ENCODE measurements around the gene POLR2E.

Gene POLR2E

GRCh38 chr19:1046836-1047695, 48.1 kb downstream of the POLR2E start:
- Histone ChIP-seq H3K27me3 (ENCODE audit: insufficient read depth, poor library complexity, severe bottlenecking) (no peaks in the 10 kb centered on the region), H3K9me3 (ENCODE audit: severe bottlenecking) (no peaks in the 10 kb centered on the region), H3K4me1 (ENCODE audit: insufficient read depth, poor library complexity, severe bottlenecking) (no peaks in the 10 kb centered on the region), H3K36me3 (ENCODE audit: low read depth) (peaks cover 6% of the 10 kb centered on the region; the same call in 1 of the 2 replicates), H3K27ac (ENCODE audit: poor library complexity, severe bottlenecking) (no peak overlapping the region), H3K4me3 (ENCODE audit: severe bottlenecking) (no peak overlapping the region)
- DNase-seq (ENCODE audit: low spot score), result no peak
- ATAC-seq (ENCODE audit: low read depth), result no peak
- TF ChIP-seq, protein P1, sequence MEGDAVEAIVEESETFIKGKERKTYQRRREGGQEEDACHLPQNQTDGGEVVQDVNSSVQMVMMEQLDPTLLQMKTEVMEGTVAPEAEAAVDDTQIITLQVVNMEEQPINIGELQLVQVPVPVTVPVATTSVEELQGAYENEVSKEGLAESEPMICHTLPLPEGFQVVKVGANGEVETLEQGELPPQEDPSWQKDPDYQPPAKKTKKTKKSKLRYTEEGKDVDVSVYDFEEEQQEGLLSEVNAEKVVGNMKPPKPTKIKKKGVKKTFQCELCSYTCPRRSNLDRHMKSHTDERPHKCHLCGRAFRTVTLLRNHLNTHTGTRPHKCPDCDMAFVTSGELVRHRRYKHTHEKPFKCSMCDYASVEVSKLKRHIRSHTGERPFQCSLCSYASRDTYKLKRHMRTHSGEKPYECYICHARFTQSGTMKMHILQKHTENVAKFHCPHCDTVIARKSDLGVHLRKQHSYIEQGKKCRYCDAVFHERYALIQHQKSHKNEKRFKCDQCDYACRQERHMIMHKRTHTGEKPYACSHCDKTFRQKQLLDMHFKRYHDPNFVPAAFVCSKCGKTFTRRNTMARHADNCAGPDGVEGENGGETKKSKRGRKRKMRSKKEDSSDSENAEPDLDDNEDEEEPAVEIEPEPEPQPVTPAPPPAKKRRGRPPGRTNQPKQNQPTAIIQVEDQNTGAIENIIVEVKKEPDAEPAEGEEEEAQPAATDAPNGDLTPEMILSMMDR (IDR thresholded peaks at IDR 0.05; ENCODE audit: poor library complexity, severe bottlenecking), result no peak

DNA sequence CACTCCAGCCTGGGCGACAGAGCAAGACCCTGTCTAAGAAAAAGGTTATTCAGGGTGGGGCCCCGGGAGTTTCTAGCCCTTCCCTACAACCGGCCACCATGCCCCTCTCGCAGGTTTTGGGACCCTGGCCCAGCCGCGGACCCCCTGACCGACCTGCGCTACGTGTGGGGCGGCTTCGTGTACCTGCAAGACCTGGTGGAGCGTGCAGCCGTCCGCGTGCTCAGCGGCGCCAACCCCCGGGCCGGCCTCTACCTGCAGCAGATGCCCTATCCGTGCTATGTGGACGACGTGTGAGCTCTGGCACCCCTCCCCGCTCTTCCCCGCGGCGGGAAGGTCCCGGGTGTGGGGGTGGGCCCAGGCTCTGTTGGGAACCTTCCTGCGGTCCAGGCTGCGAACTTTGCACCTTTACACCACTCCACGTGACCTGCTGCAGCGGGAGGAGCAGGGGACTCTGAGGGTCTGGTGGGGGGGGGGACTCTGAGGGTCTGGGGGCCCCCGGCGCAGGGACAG, 49.0 kb downstream of the POLR2E start:
- H3K9me3 ChIP-seq (ENCODE audit: severe bottlenecking), result no peaks in the 10 kb centered on the region
- no peaks in the 10 kb centered on the region for H3K4me1 ChIP-seq (ENCODE audit: insufficient read depth, poor library complexity, severe bottlenecking)
- peaks cover 6% of the 10 kb centered on the region; the same call in 1 of the 2 replicates for H3K36me3 ChIP-seq (ENCODE audit: low read depth)
- no peak overlapping the region for H3K4me3 ChIP-seq (ENCODE audit: severe bottlenecking)
- DNase-seq (ENCODE audit: low spot score) (no peak), ATAC-seq (ENCODE audit: low read depth) (no peak)
- H3K27ac ChIP-seq (ENCODE audit: poor library complexity, severe bottlenecking), result no peak overlapping the region
- H3K27me3 ChIP-seq (ENCODE audit: insufficient read depth, poor library complexity, severe bottlenecking), result no peaks in the 10 kb centered on the region
- TF ChIP-seq, protein P1 (IDR thresholded peaks at IDR 0.05; ENCODE audit: poor library complexity, severe bottlenecking), result no peak

DNA sequence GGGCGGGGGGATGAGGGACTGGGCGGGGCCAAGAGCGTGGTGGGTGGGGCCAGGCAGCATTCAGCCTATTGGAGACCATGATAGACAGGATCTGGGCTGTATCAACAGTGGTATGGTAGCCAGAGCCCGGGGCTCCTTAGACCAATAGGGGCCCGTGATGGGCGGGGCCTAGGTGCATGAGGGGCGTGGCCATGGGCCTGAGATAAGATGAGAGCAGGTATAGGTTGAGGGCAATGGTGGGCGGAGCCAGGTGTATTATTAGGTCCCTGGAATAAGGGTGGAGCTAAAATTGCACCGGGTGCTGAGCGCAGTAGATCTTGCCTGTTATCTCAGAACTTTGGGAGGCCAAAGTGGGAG, 50.0 kb downstream of the POLR2E start:
- H3K9me3 ChIP-seq (ENCODE audit: severe bottlenecking), result no peaks in the 10 kb centered on the region
- peaks cover 6% of the 10 kb centered on the region; the same call in 1 of the 2 replicates for H3K36me3 ChIP-seq (ENCODE audit: low read depth)
- H3K27ac ChIP-seq (ENCODE audit: poor library complexity, severe bottlenecking), result no peak overlapping the region
- no peaks in the 10 kb centered on the region for H3K27me3 ChIP-seq (ENCODE audit: insufficient read depth, poor library complexity, severe bottlenecking)
- peak; percentile 83 for DNase-seq (ENCODE audit: low spot score)
- ATAC-seq (ENCODE audit: low read depth), result peak; percentile 48
- H3K4me3 ChIP-seq (ENCODE audit: severe bottlenecking), result no peak overlapping the region
- TF ChIP-seq, protein P1 (IDR thresholded peaks at IDR 0.05; ENCODE audit: poor library complexity, severe bottlenecking), result no peak
- no peaks in the 10 kb centered on the region for H3K4me1 ChIP-seq (ENCODE audit: insufficient read depth, poor library complexity, severe bottlenecking)

DNA sequence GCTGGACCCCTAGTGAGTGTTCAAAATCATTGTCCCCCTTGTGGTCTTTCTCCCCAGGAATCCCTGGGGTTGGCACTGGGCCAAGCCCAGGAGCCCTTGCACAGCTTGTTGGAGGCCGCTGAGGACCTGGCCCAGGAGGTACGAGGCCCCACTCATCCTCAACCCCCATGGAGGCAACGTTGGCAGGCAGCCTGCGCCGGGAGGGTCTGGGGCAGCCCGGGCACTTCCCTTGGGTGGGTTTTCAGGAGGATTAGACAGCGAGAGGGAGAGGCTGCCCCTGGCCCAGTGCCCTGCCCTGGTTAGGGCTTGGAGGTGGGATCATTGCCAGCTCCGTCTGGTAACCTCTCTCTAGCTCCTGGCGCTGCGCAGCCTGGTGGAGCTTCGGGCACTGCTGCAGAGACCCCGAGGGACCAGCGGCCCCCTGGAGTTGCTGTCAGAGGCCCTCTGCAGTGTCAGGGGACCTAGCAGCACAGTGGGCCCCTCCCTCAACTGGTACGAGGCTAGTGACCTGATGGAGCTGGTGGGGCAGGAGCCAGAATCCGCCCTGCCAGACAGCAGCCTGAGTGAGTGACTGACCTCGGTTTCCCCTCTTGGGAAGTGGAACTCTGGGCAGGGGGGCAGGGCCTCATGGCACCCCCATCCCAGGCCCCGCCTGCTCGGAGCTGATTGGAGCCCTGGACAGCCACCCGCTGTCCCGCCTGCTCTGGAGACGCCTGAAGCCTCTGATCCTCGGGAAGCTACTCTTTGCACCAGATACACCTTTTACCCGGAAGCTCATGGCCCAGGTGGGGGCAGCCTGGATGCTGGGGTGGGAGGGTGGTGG, 52.3 kb downstream of the POLR2E start:
- Histone ChIP-seq H3K4me1 (ENCODE audit: insufficient read depth, poor library complexity, severe bottlenecking) (no peaks in the 10 kb centered on the region), H3K27ac (ENCODE audit: poor library complexity, severe bottlenecking) (no peak overlapping the region), H3K36me3 (ENCODE audit: low read depth) (peaks cover 17% of the 10 kb centered on the region), H3K9me3 (ENCODE audit: severe bottlenecking) (no peaks in the 10 kb centered on the region), H3K27me3 (ENCODE audit: insufficient read depth, poor library complexity, severe bottlenecking) (no peaks in the 10 kb centered on the region), H3K4me3 (ENCODE audit: severe bottlenecking) (no peak overlapping the region)
- DNase-seq (ENCODE audit: low spot score) (no peak), ATAC-seq (ENCODE audit: low read depth) (no peak)
- TF ChIP-seq, protein P1 (IDR thresholded peaks at IDR 0.05; ENCODE audit: poor library complexity, severe bottlenecking), result no peak
